GM19372 (cell line): ENCODE data around the gene PVALB.
A peak's percentile ranks its signal among the peaks of the same experiment; 100 is the strongest.

ENCODE experiments used
- ATAC-seq: cut with Tn5 transposase; IDR thresholded peaks from one replicate; pipeline ENCODE4 v1.9.1; 2021; ENCODE audit warnings: mild to moderate bottlenecking, low read depth, moderate library complexity; ENCODE audit not compliant: unreplicated experiment

PVALB gene

GRCh38 chr22:36775964-36776669, 40.7 kb downstream of the PVALB start, which contains the start of gene IFT27:
TSS of gene IFT27 (minus strand) at chr22:36776119. CDS start at chr22:36775707, 412 bp downstream.
- peak; percentile 93 for ATAC-seq

GRCh38 chr22:36775586-36775963, 41.3 kb downstream of the PVALB start:
- ATAC-seq: no peak

GRCh38 chr22:36773935-36774334, 42.9 kb downstream of the PVALB start:
- no peak for ATAC-seq

GRCh38 chr22:36772451-36772850, 44.4 kb downstream of the PVALB start:
- no peak for ATAC-seq

GRCh38 chr22:36771356-36772063, 45.3 kb downstream of the PVALB start:
- no peak for ATAC-seq

- ATAC-seq: no peak
Measured at GRCh38 chr22:36770513-36771231, 46.2 kb downstream of the PVALB start.

- no peak for ATAC-seq
Measured at GRCh38 chr22:36769541-36770512, 47.0 kb downstream of the PVALB start.

- no peak for ATAC-seq
Measured at GRCh38 chr22:36768616-36769015, 48.2 kb downstream of the PVALB start.

- ATAC-seq: no peak
Measured at GRCh38 chr22:36768141-36768540, 48.7 kb downstream of the PVALB start.

- no peak for ATAC-seq
Measured at GRCh38 chr22:36767035-36767775, 49.6 kb downstream of the PVALB start.

- no peak for ATAC-seq
Measured at GRCh38 chr22:36765943-36766450, 50.8 kb downstream of the PVALB start.

GRCh38 chr22:36765131-36765942, 51.5 kb downstream of the PVALB start:
- ATAC-seq: no peak

- no peak for ATAC-seq
Measured at GRCh38 chr22:36764641-36765040, 52.2 kb downstream of the PVALB start.

- ATAC-seq: no peak
Measured at GRCh38 chr22:36764060-36764459, 52.8 kb downstream of the PVALB start.

GRCh38 chr22:36763576-36763975, 53.3 kb downstream of the PVALB start:
- ATAC-seq: no peak

- ATAC-seq: no peak
Measured at GRCh38 chr22:36762687-36763260, 54.1 kb downstream of the PVALB start.

- ATAC-seq: no peak
Measured at GRCh38 chr22:36761553-36762240, 55.1 kb downstream of the PVALB start.

GRCh38 chr22:36760786-36761185, 56.0 kb downstream of the PVALB start:
- no peak for ATAC-seq
